GM23338 (cell line): ENCODE measurements around the gene TTC16. TPM values are rescaled to one million over a fixed set of nuclear protein-coding genes. Genes with fewer than 3 reads are reported as not detected.

Experiments used
- ATAC-seq: fragments of 200-7000 bp; cut with Tn5 transposase; 3 replicates; pipeline ENCODE4 v1.9.1; 2020
- DNase-seq: peaks from one replicate; pipeline ENCODE4 v3.0.0-alpha.2; 2015; ENCODE audit warnings: low spot score
- H2AFZ ChIP-seq: fragments of 200-600 bp; sonication (generic); 2 replicates; pipeline ENCODE4 v1.8.0; 2016; ENCODE audit warnings: antibody characterized with exemption, mild to moderate bottlenecking, moderate library complexity
- H3F3A ChIP-seq: fragments of 200-600 bp; sonication (generic); replicated peaks from 2 replicates; pipeline ENCODE4 v1.8.0; 2017; ENCODE audit warnings: antibody characterized with exemption, mixed run types, low read depth
- H3K27ac ChIP-seq: fragments of 200-600 bp; sonication (generic); 2 replicates; pipeline ENCODE4 v1.6.1; 2016; ENCODE audit warnings: low read depth
- H3K27me3 ChIP-seq: fragments of 200-600 bp; sonication (generic); 2 replicates; pipeline ENCODE4 v1.8.0; 2016; ENCODE audit warnings: mild to moderate bottlenecking, mixed run types, moderate library complexity; ENCODE audit not compliant: insufficient read depth
- H3K36me3 ChIP-seq: fragments of 200-600 bp; sonication (generic); 2 replicates; pipeline ENCODE4 v1.8.0; 2016; ENCODE audit warnings: mild to moderate bottlenecking; ENCODE audit not compliant: insufficient read depth
- H3K4me1 ChIP-seq: fragments of 200-600 bp; sonication (generic); 2 replicates; pipeline ENCODE4 v1.8.0; 2016; ENCODE audit warnings: mild to moderate bottlenecking, moderate library complexity; ENCODE audit not compliant: insufficient read depth
- H3K4me2 ChIP-seq: fragments of 200-600 bp; sonication (generic); 2 replicates; pipeline ENCODE4 v1.7.1; 2017; ENCODE audit warnings: mixed run types
- H3K4me3 ChIP-seq: fragments of 200-600 bp; sonication (generic); 2 replicates; pipeline ENCODE4 v1.6.1; 2016; ENCODE audit warnings: mixed run types
- H3K79me2 ChIP-seq: fragments of 200-600 bp; sonication (generic); replicated peaks from 2 replicates; pipeline ENCODE4 v1.8.0; 2017; ENCODE audit warnings: mild to moderate bottlenecking; ENCODE audit not compliant: insufficient read depth
- H3K9me2 ChIP-seq: fragments of 200-600 bp; sonication (generic); 2 replicates; pipeline ENCODE4 v1.8.0; 2017; ENCODE audit not compliant: insufficient read depth
- H4K20me1 ChIP-seq: fragments of 200-600 bp; sonication (generic); replicated peaks from 2 replicates; pipeline ENCODE4 v1.8.0; 2017; ENCODE audit warnings: mild to moderate bottlenecking; ENCODE audit not compliant: insufficient read depth
- H3K27ac Mint-ChIP-seq: 2 replicates; pipeline ENCODE4 v1.8.0; 2020; ENCODE audit warnings: inconsistent platforms, mild to moderate bottlenecking, moderate library complexity, mixed read lengths
- H3K27me3 Mint-ChIP-seq: 3 replicates; pipeline ENCODE4 v1.8.0; 2022; ENCODE audit warnings: low read depth, mild to moderate bottlenecking, moderate library complexity, mixed read lengths, inconsistent platforms; ENCODE audit not compliant: insufficient read depth, poor library complexity
- H3K36me3 Mint-ChIP-seq: 3 replicates; pipeline ENCODE4 v1.8.0; 2021; ENCODE audit warnings: low read depth, mild to moderate bottlenecking, inconsistent platforms, moderate library complexity, mixed read lengths
- H3K4me1 Mint-ChIP-seq: 3 replicates; pipeline ENCODE4 v1.8.0; 2020; ENCODE audit warnings: mild to moderate bottlenecking, inconsistent platforms, mixed read lengths
- H3K4me3 Mint-ChIP-seq: 3 replicates; pipeline ENCODE4 v1.8.0; 2021; ENCODE audit warnings: moderate library complexity, mild to moderate bottlenecking, inconsistent platforms, mixed read lengths
- H3K9me3 Mint-ChIP-seq: 3 replicates; pipeline ENCODE4 v1.8.0; 2020; ENCODE audit warnings: moderate library complexity, mild to moderate bottlenecking, inconsistent platforms, mixed read lengths
- CTCF ChIP-seq, 2 experiments: fragments of 200-600 bp in 1 of 2; sonication (generic) in 1 of 2; conservative IDR thresholded peaks; 2 replicates each; pipeline versions ENCODE4 v1.5.1 to v1.6.1; 2016 to 2017; ENCODE audit warnings: antibody characterized with exemption in 2 of 2, low read depth in 2 of 2, mild to moderate bottlenecking in 2 of 2, moderate library complexity in 1 of 2
- ETS1 ChIP-seq: IDR thresholded peaks from 2 replicates; pipeline ENCODE4 v1.6.1; 2016; ENCODE audit warnings: antibody characterized with exemption
- EZH2 ChIP-seq: fragments of 200-600 bp; sonication (generic); IDR thresholded peaks from one replicate; pipeline ENCODE4 v1.8.0; 2017; ENCODE audit warnings: antibody characterized with exemption, mild to moderate bottlenecking, low read depth; ENCODE audit not compliant: unreplicated experiment
- EZH2phosphoT487 ChIP-seq: fragments of 200-600 bp; sonication (generic); IDR thresholded peaks from one replicate; pipeline ENCODE4 v1.8.1; 2018; ENCODE audit warnings: antibody characterized with exemption; ENCODE audit not compliant: unreplicated experiment
- NANOG ChIP-seq: IDR thresholded peaks from 2 replicates; pipeline ENCODE4 v1.6.1; 2016; ENCODE audit warnings: antibody characterized with exemption, borderline replicate concordance
- REST ChIP-seq: IDR thresholded peaks from one replicate; pipeline ENCODE4 v1.6.1; 2018; ENCODE audit warnings: antibody characterized with exemption; ENCODE audit not compliant: unreplicated experiment
- ZNF114 ChIP-seq: fragments of 250-450 bp; sonication (Bioruptor Pico); IDR thresholded peaks from 2 replicates; pipeline ENCODE4 v1.5.0; 2020; ENCODE audit warnings: mild to moderate bottlenecking, moderate library complexity
- ZNF331 ChIP-seq: fragments of 250-450 bp; sonication (Bioruptor Pico); IDR thresholded peaks from 2 replicates; pipeline ENCODE4 v1.5.0; 2020; ENCODE audit warnings: low read depth, mild to moderate bottlenecking, moderate library complexity
- ZNF462 ChIP-seq: fragments of 250-450 bp; sonication (Bioruptor Pico); IDR thresholded peaks from 2 replicates; pipeline ENCODE4 v1.5.0; 2020; ENCODE audit warnings: mild to moderate bottlenecking, moderate library complexity
- polyA plus RNA-seq: library from polyadenylated mRNA; unstranded; fragments of >200 nt; fragmentation: Nextera tagmentation; extraction: Ambion mirVana; gene quantifications from 2 replicates; pipeline ENCODE4 v1.2.1, GENCODE V29; 2016
- total RNA-seq: library from RNA; depleted of rRNA; stranded (reverse); fragments of >200 nt; shearing (Covaris generic); gene quantifications from 2 replicates; pipeline ENCODE4 v1.2.3, GENCODE V29; 2014

Gene TTC16
- total and polyA plus RNA-seq, 2 experiments from 2014 or later = not detected

GRCh38 chr9:127728808-127729207 is 12.9 kb downstream of the TTC16 start:
- no peak overlapping the region for H3K4me3 Mint-ChIP-seq
- H3K36me3 ChIP-seq = no peaks in the 10 kb centered on the region
- TF ChIP-seq ETS1 = no peak
- TF ChIP-seq EZH2phosphoT487 = no peak
- TF ChIP-seq ZNF331 (CRISPR knock-in tag) = no peak
- no peak for TF ChIP-seq NANOG
- no peak for TF ChIP-seq EZH2
- no peak for TF ChIP-seq ZNF114 (CRISPR knock-in tag)
- no peak for TF ChIP-seq CTCF (conservative IDR thresholded peaks at IDR 0.05; ENCODE audit: low read depth in 2 of 2)
- TF ChIP-seq REST = no peak
- no peak for TF ChIP-seq ZNF462 (CRISPR knock-in tag)

More at GRCh38 chr9:127728808-127729207, 12.9 kb downstream of the TTC16 start:
- no peak for ATAC-seq
- no peaks in the 10 kb centered on the region for H3K9me2 ChIP-seq
- no peaks in the 10 kb centered on the region for H3K9me3 Mint-ChIP-seq
- peaks cover 8% of the 10 kb centered on the region for H3K27me3 Mint-ChIP-seq
- H3K27ac Mint-ChIP-seq = no peak overlapping the region
- H2AFZ ChIP-seq = no peak overlapping the region
- H3K27ac ChIP-seq = no peak overlapping the region
- peaks cover 7% of the 10 kb centered on the region for H3K4me1 ChIP-seq
- H3K4me2 ChIP-seq = no peak overlapping the region
- H3K36me3 Mint-ChIP-seq = no peaks in the 10 kb centered on the region
- no peak overlapping the region for H3K4me3 ChIP-seq
- no peaks in the 10 kb centered on the region for H3K27me3 ChIP-seq
- no peaks in the 10 kb centered on the region for H3F3A ChIP-seq
- peaks cover 12% of the 10 kb centered on the region for H3K4me1 Mint-ChIP-seq
- no peak for DNase-seq
- H3K79me2 ChIP-seq = no peaks in the 10 kb centered on the region
- H4K20me1 ChIP-seq = no peaks in the 10 kb centered on the region
